ENCODE results near the gene CD63.

CD63 gene

GRCh38 chr12:55698241-55698955, 30.4 kb downstream of the CD63 start:
- no peak overlapping the region for H3K4me3 ChIP-seq (ENCODE audit: low read depth, low read length)
- DNase-seq (ENCODE audit: low read depth): no peak
- TF ChIP-seq MAX (IDR thresholded peaks at IDR 0.05; ENCODE audit: low read depth, low read length): no peak
- no peak for TF ChIP-seq MYC (IDR thresholded peaks at IDR 0.05; ENCODE audit: low read depth, low read length)
- TF ChIP-seq POLR2A (IDR thresholded peaks at IDR 0.05; ENCODE audit: extremely low read depth, insufficient read length): no peak
- no peak for TF ChIP-seq CTCF (IDR thresholded peaks at IDR 0.05; ENCODE audit: low read depth, low read length)

- no peak overlapping the region for H3K4me3 ChIP-seq (ENCODE audit: low read depth, low read length)
- TF ChIP-seq CTCF (IDR thresholded peaks at IDR 0.05; ENCODE audit: low read depth, low read length) (no peak), MAX (IDR thresholded peaks at IDR 0.05; ENCODE audit: low read depth, low read length) (no peak), MYC (IDR thresholded peaks at IDR 0.05; ENCODE audit: low read depth, low read length) (no peak), POLR2A (IDR thresholded peaks at IDR 0.05; ENCODE audit: extremely low read depth, insufficient read length) (no peak)
- no peak for DNase-seq (ENCODE audit: low read depth)
Measured at GRCh38 chr12:55697686-55698085, 31.1 kb downstream of the CD63 start.

- H3K4me3 ChIP-seq (ENCODE audit: low read depth, low read length): no peak overlapping the region
- DNase-seq (ENCODE audit: low read depth): no peak
- TF ChIP-seq MAX (IDR thresholded peaks at IDR 0.05; ENCODE audit: low read depth, low read length) (no peak), CTCF (IDR thresholded peaks at IDR 0.05; ENCODE audit: low read depth, low read length) (no peak), MYC (IDR thresholded peaks at IDR 0.05; ENCODE audit: low read depth, low read length) (no peak), POLR2A (IDR thresholded peaks at IDR 0.05; ENCODE audit: extremely low read depth, insufficient read length) (no peak)
Measured at GRCh38 chr12:55696796-55697462, 31.9 kb downstream of the CD63 start.

- TF ChIP-seq MYC (IDR thresholded peaks at IDR 0.05; ENCODE audit: low read depth, low read length) (no peak), CTCF (IDR thresholded peaks at IDR 0.05; ENCODE audit: low read depth, low read length) (no peak), POLR2A (IDR thresholded peaks at IDR 0.05; ENCODE audit: extremely low read depth, insufficient read length) (no peak), MAX (IDR thresholded peaks at IDR 0.05; ENCODE audit: low read depth, low read length) (no peak)
- H3K4me3 ChIP-seq (ENCODE audit: low read depth, low read length): no peak overlapping the region
- no peak for DNase-seq (ENCODE audit: low read depth)
Measured at GRCh38 chr12:55696141-55696540, 32.7 kb downstream of the CD63 start.

GRCh38 chr12:55695349-55695748, 33.5 kb downstream of the CD63 start:
- no peak for DNase-seq (ENCODE audit: low read depth)
- H3K4me3 ChIP-seq (ENCODE audit: low read depth, low read length): no peak overlapping the region
- TF ChIP-seq POLR2A (IDR thresholded peaks at IDR 0.05; ENCODE audit: extremely low read depth, insufficient read length): no peak
- TF ChIP-seq MAX (IDR thresholded peaks at IDR 0.05; ENCODE audit: low read depth, low read length): no peak
- no peak for TF ChIP-seq CTCF (IDR thresholded peaks at IDR 0.05; ENCODE audit: low read depth, low read length)
- no peak for TF ChIP-seq MYC (IDR thresholded peaks at IDR 0.05; ENCODE audit: low read depth, low read length)

All from NB4 (cell line).